Fibroblast of lung (primary cell): ENCODE measurements around the gene ELOF1. TPM values are rescaled to one million over a fixed set of nuclear protein-coding genes. Genes with fewer than 3 reads are reported as not detected.

Source experiments
- DNase-seq, 2 donors: peaks; one replicate each; pipeline versions ENCODE4 v3.0.0 to v3.0.0-alpha.2; 2010; ENCODE audit warnings: low read depth in 2 of 2
- H2AFZ ChIP-seq: 2 replicates; pipeline ENCODE4 v1.5.1; 2012; ENCODE audit warnings: low read length, control low read depth, inconsistent platforms
- H3K27ac ChIP-seq: 2 replicates; pipeline ENCODE4 v1.5.1; 2011; ENCODE audit warnings: low read length, control low read depth; ENCODE audit not compliant: insufficient read depth
- H3K27me3 ChIP-seq: 2 replicates; pipeline ENCODE4 v1.5.1; 2011; ENCODE audit warnings: mild to moderate bottlenecking, low read length; ENCODE audit not compliant: control insufficient read depth, insufficient read depth
- H3K36me3 ChIP-seq: 2 replicates; pipeline ENCODE4 v1.5.1; 2011; ENCODE audit warnings: low read length; ENCODE audit not compliant: control insufficient read depth, insufficient read depth
- H3K4me1 ChIP-seq: 2 replicates; pipeline ENCODE4 v1.5.1; 2011; ENCODE audit warnings: low read length; ENCODE audit not compliant: control insufficient read depth, insufficient read depth; ENCODE audit errors: extremely low read depth
- H3K4me2 ChIP-seq: 2 replicates; pipeline ENCODE4 v1.5.1; 2011; ENCODE audit warnings: low read length, control low read depth; ENCODE audit not compliant: insufficient read depth; ENCODE audit errors: extremely low read depth
- H3K4me3 ChIP-seq, 4 experiments: fragments of 200-600 bp in 1 of 4; sonication (generic) in 1 of 4; replicated peaks in 1 of 4; 2 replicates each; pipeline ENCODE4 v1.5.1; 2011 to 2016; ENCODE audit warnings: low read length in 4 of 4, low read depth in 3 of 4, mild to moderate bottlenecking in 3 of 4, control low read depth in 2 of 4, inconsistent platforms in 1 of 4, mixed read lengths in 1 of 4; ENCODE audit not compliant: insufficient read depth in 1 of 4; ENCODE audit errors: control extremely low read depth in 1 of 4
- H3K79me2 ChIP-seq: 2 replicates; pipeline ENCODE4 v1.5.1; 2012; ENCODE audit warnings: mild to moderate bottlenecking, low read length, inconsistent platforms; ENCODE audit not compliant: control insufficient read depth, insufficient read depth
- H3K9ac ChIP-seq: 2 replicates; pipeline ENCODE4 v1.5.1; 2011; ENCODE audit warnings: mild to moderate bottlenecking, low read length, control low read depth; ENCODE audit not compliant: insufficient read depth
- H3K9me3 ChIP-seq: 2 replicates; pipeline ENCODE4 v1.5.1; 2012; ENCODE audit warnings: low read depth, low read length; ENCODE audit not compliant: control insufficient read depth, insufficient read depth
- H4K20me1 ChIP-seq: 2 replicates; pipeline ENCODE4 v1.5.1; 2011; ENCODE audit warnings: low read length; ENCODE audit not compliant: control insufficient read depth, insufficient read depth; ENCODE audit errors: extremely low read depth
- EZH2 ChIP-seq: IDR thresholded peaks from 2 replicates; pipeline ENCODE4 v1.5.1; 2012; ENCODE audit warnings: low read length, control low read depth, mild to moderate bottlenecking; ENCODE audit errors: missing control alignments
- polyA plus RNA-seq, 2 donors: library from polyadenylated mRNA; depleted of rRNA in 1 of 2; stranded (reverse) in 1 of 2; unstranded in 1 of 2; fragments of >200 nt; gene quantifications; 2 replicates each; pipeline ENCODE4 v1.2.1, GENCODE V29; 2011 to 2012; ENCODE audit warnings: missing spikeins in 1 of 2
- total RNA-seq: library from RNA; depleted of rRNA; stranded (reverse); fragments of >200 nt; gene quantifications from 2 replicates; pipeline ENCODE4 v1.2.1, GENCODE V29; 2014
- TF ChIP-seq, protein P1 (sequence below), 2 donors: IDR thresholded peaks in 1 of 2; conservative IDR thresholded peaks in 1 of 2; 1 replicate in 1 of 2; 2 replicates in 1 of 2; pipeline ENCODE4 v1.5.1; 2011 to 2012; ENCODE audit warnings: low read length in 2 of 2, control low read depth in 1 of 2, inconsistent platforms in 1 of 2, low read depth in 1 of 2, mild to moderate bottlenecking in 1 of 2

ELOF1 gene
- total and polyA plus RNA-seq, 2 donors (not counting 1 experiment from before 2014, with no cell fraction given) = 29.6 to 52.2 TPM

DNA sequence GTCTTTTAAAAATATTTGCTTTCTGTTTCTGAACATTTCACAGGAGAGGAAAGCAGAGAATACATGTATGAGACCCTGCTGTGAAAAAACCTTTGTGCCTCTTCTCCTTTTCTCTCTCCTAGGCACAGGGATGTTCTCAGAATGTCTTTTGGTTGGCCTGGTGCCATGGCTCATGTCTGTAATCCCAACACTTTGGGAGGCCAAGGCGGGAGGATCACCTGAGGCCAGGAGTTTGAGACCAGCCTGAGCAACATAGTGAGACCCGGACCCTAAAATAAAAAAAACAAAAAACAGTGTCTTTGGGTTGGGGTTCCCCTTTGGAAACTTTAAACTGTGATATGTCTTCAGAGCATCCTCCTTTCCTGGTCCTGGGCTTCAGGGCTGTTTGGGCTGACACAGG is 39.7 kb upstream of the ELOF1 start:
- no peaks in the 10 kb centered on the region for H3K9me3 ChIP-seq
- H4K20me1 ChIP-seq = no peaks in the 10 kb centered on the region
- H3K4me2 ChIP-seq = peak overlapping the region; percentile 72
- peak overlapping the region in 2 of 4 experiments; percentile 77 to 98 for H3K4me3 ChIP-seq
- no peak for DNase-seq
- peaks cover 46% of the 10 kb centered on the region for H3K79me2 ChIP-seq
- no peak for TF ChIP-seq EZH2
- TF ChIP-seq, protein P1, sequence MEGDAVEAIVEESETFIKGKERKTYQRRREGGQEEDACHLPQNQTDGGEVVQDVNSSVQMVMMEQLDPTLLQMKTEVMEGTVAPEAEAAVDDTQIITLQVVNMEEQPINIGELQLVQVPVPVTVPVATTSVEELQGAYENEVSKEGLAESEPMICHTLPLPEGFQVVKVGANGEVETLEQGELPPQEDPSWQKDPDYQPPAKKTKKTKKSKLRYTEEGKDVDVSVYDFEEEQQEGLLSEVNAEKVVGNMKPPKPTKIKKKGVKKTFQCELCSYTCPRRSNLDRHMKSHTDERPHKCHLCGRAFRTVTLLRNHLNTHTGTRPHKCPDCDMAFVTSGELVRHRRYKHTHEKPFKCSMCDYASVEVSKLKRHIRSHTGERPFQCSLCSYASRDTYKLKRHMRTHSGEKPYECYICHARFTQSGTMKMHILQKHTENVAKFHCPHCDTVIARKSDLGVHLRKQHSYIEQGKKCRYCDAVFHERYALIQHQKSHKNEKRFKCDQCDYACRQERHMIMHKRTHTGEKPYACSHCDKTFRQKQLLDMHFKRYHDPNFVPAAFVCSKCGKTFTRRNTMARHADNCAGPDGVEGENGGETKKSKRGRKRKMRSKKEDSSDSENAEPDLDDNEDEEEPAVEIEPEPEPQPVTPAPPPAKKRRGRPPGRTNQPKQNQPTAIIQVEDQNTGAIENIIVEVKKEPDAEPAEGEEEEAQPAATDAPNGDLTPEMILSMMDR (conservative IDR thresholded peaks at IDR 0.05 in 1 of 2, IDR thresholded peaks at IDR 0.05 in 1 of 2; ENCODE audit: low read depth in 1 of 2, low read length in 2 of 2) = no peak
- H3K27me3 ChIP-seq = no peaks in the 10 kb centered on the region
- H3K27ac ChIP-seq = no peak overlapping the region
- no peaks in the 10 kb centered on the region for H3K36me3 ChIP-seq
- no peak overlapping the region for H3K9ac ChIP-seq
- H2AFZ ChIP-seq = no peak overlapping the region
- H3K4me1 ChIP-seq = no peaks in the 10 kb centered on the region

DNA sequence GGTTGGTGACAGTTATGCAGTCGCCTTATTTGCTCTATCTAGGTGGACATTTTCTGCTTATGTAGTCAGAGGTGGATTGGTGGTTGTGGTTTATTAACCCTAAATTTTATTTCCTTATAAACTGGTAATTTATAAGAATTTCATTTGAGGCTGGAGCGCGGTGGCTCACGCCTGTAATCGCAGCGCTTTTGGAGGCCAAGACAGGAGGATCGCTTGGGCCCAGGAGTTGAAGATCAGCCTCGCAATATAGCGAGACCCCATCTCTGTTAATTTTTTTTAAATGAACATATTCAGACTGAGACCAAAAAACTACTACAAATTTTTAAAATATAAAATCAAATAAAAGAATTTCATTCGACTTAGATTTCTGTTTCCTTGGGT is 39.1 kb upstream of the ELOF1 start:
- peak in 1 of 2 donors; percentile 37 for DNase-seq
- H3K27me3 ChIP-seq = no peaks in the 10 kb centered on the region
- H3K4me2 ChIP-seq = peak overlapping the region; percentile 96
- peak overlapping the region; percentile 77 to 99 (median 96) for H3K4me3 ChIP-seq
- no peak for TF ChIP-seq EZH2
- H2AFZ ChIP-seq = peak overlapping the region; percentile 91
- H3K9ac ChIP-seq = peak overlapping the region; percentile 99
- no peaks in the 10 kb centered on the region for H4K20me1 ChIP-seq
- H3K27ac ChIP-seq = peak overlapping the region; percentile 99
- H3K36me3 ChIP-seq = no peaks in the 10 kb centered on the region
- peaks cover 43% of the 10 kb centered on the region for H3K79me2 ChIP-seq
- H3K4me1 ChIP-seq = no peaks in the 10 kb centered on the region
- H3K9me3 ChIP-seq = no peaks in the 10 kb centered on the region

DNA sequence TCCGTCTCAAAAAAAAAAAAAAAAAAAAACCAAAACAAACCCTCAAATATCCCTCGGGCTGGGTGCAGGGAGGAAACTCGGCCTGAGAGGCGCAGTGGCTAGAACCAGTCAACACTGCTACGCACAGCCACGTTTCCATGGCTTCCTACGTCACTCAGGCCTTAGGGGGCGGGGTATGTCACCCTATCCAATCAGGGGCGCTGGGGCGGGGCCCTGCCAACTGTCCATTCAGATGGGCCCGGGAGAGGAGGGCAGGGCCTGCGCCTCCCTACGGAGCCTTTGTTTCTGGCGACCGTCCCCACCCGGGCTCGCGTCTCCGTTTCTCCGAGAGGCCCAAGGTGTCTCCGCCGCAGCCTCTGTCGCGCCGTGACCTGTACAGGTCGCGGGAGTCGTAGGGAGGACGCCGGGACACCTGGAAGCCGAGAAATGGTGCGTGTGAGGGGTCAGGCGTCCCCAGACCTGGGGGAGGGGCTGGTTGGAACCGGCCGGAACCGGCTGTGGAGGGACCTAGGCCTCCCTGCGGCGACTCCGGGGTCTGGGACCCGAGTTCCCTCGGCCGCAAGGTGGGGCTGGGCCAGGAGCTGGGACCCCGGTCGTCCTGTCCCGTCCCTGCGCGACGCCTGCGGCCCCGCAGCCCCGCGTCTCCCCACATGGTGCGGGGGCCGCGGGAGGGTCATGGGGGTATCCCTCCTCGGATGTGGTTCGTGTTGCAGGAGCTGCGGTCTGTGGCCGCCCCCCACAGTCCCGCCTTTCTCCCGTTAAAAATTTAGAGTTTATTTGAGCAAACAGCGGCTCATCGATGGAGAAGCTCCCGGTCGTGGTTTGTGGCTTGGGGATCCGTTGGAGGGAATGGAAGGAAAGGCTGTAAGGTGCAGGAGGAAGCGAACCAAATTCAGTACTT is 38.4 kb upstream of the ELOF1 start, which contains the start of gene ZNF627:
Gene ZNF627 (plus strand): TSS at position 282 of the 901 bp plus-strand sequence. CDS start 145 bp downstream, at position 427.
- Histone ChIP-seq H3K4me3 (peak within 1 kb of the TSS; percentile 77 to 99 (median 96)), H2AFZ (peak within 1 kb of the TSS; percentile 91), H3K27ac (peak within 1 kb of the TSS; percentile 99), H3K9me3 (no peaks in the 10 kb centered on the region), H3K27me3 (no peaks in the 10 kb centered on the region), H3K79me2 (peaks cover 37% of the 10 kb centered on the region), H4K20me1 (no peaks in the 10 kb centered on the region), H3K4me1 (no peaks in the 10 kb centered on the region), H3K9ac (peak within 1 kb of the TSS; percentile 99), H3K4me2 (peak within 1 kb of the TSS; percentile 96), H3K36me3 (no peaks in the 10 kb centered on the region)
- DNase-seq = peak; percentile 97 to 98
- TF ChIP-seq, protein P1 (conservative IDR thresholded peaks at IDR 0.05 in 1 of 2, IDR thresholded peaks at IDR 0.05 in 1 of 2; ENCODE audit: low read depth in 1 of 2, low read length in 2 of 2) = peak in 1 of 2 donors; percentile 25
- TF ChIP-seq EZH2 = no peak
